T-helper 9 cell (primary cell): Measurements from ENCODE around the gene CXCL12.

ENCODE experiments used
- DNase-seq: peaks from one replicate; pipeline ENCODE4 v3.0.0-alpha.2; 2020

Gene CXCL12

GRCh38 chr10:44330431-44330830 lies 54.5 kb downstream of the CXCL12 start:
- no peak for DNase-seq

GRCh38 chr10:44327461-44327860 lies 57.4 kb downstream of the CXCL12 start:
- no peak for DNase-seq
